GM21390 (cell line): Measurements from ENCODE around the gene MXRA7.
"Not testable (repeated sequence)": the region's sequence is repeated elsewhere in the genome, so short reads cannot be mapped to it uniquely, and the experiment has no call there.

Experiments used
- ATAC-seq: cut with Tn5 transposase; IDR thresholded peaks from one replicate; pipeline ENCODE4 v1.9.1; 2021; ENCODE audit not compliant: unreplicated experiment

The MXRA7 gene

GRCh38 chr17:76646712-76647111 is 64.1 kb downstream of the MXRA7 start:
- no peak for ATAC-seq

- no peak for ATAC-seq
These were observed 65.3 kb downstream of the MXRA7 start for GRCh38 chr17:76645481-76645880.

- no peak for ATAC-seq
These were observed 65.8 kb downstream of the MXRA7 start for GRCh38 chr17:76644995-76645394.

- no peak for ATAC-seq
These were observed 67.1 kb downstream of the MXRA7 start, which contains the start of gene ST6GALNAC1 for GRCh38 chr17:76643553-76644148. TSS of gene ST6GALNAC1 (minus strand) at chr17:76643757. CDS start at chr17:76643638, 119 bp downstream.

- no peak for ATAC-seq
These were observed 67.8 kb downstream of the MXRA7 start for GRCh38 chr17:76642994-76643393.

GRCh38 chr17:76642032-76642561 is 68.7 kb downstream of the MXRA7 start:
- ATAC-seq: no peak

- ATAC-seq: no peak
These were observed 69.3 kb downstream of the MXRA7 start for GRCh38 chr17:76641501-76641900.

GRCh38 chr17:76640550-76641380 is 70.0 kb downstream of the MXRA7 start:
- no peak for ATAC-seq

- ATAC-seq: no peak
These were observed 72.5 kb downstream of the MXRA7 start for GRCh38 chr17:76638263-76638662.

- not testable (repeated sequence) for ATAC-seq
These were observed 74.1 kb downstream of the MXRA7 start for GRCh38 chr17:76636486-76637206.

- ATAC-seq: no peak
These were observed 75.0 kb downstream of the MXRA7 start for GRCh38 chr17:76635659-76636360.

- no peak for ATAC-seq
These were observed 75.7 kb downstream of the MXRA7 start for GRCh38 chr17:76635039-76635438.

GRCh38 chr17:76633628-76634328 is 77.0 kb downstream of the MXRA7 start:
- ATAC-seq: no peak

GRCh38 chr17:76631821-76632565 is 78.8 kb downstream of the MXRA7 start:
- ATAC-seq: no peak

GRCh38 chr17:76630151-76630550 is 80.6 kb downstream of the MXRA7 start:
- no peak for ATAC-seq
